ENCODE data around the gene IFT25. TPM values are rescaled to one million over a fixed set of nuclear protein-coding genes. Genes with fewer than 3 reads are reported as not detected.
A peak's percentile ranks its signal among the peaks of the same experiment; 100 is the strongest.
"Not testable (repeated sequence)": the region's sequence is repeated elsewhere in the genome, so short reads cannot be mapped to it uniquely, and the experiment has no call there.

IFT25 gene
- polyA plus RNA-seq (92.4 and 106 TPM in 2 replicates), polyA minus RNA-seq (37.5 and 40.7 TPM in 2 replicates)

DNA sequence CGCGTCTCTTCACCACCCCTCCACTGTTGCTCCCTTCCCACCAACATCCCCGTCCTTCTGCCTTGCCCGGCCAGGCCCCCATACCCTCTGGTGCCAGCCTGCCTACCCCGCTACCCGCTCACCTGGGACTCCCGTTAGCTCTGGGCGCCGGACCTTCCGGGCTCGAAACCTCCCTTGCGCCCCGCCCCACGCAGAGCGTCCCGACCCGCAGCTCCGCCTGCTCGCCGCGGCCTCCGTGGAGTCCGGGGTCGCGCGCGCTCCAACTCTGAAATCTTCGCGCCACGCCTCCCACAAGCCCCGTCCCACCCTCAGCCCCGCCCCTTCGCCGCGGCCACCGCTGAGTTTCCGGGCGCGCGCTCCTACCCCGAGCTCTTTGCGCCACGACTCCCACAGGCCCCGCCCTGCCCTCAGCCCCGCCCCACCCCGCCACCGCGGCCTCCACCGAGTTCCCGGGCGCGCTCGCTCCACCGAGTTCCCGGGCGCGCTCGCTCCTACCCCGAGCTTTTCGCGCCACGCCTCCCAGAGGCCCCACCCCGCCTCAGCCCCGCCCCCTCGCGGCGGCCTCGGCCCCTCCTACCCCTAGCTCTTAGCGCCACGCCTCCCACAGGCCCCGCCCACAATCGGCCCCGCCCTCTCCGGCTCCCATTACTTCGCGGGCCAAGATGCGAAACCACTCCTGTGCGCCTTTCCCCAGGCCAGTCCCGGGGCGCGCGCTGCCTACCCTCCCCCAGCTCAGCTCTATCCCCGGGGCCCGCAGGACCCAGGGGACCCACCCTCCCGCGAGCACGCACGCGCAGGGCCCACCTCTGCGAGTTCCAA is at the start of gene IFT25:
Gene IFT25, minus strand, starts transcription at position 267 of the 819 bp plus-strand sequence. CDS start 5,617 bp downstream, outside the sequence.
- TF ChIP-seq MXI1 (conservative IDR thresholded peaks at IDR 0.05; ENCODE audit: poor library complexity, severe bottlenecking): peak; percentile 78
- TF ChIP-seq EP300 (conservative IDR thresholded peaks at IDR 0.05; ENCODE audit: poor library complexity, severe bottlenecking): no peak
- peak; percentile 44 for TF ChIP-seq POLR2AphosphoS5 (IDR thresholded peaks at IDR 0.05)
- TF ChIP-seq RAD21 (conservative IDR thresholded peaks at IDR 0.05): peak; percentile 26
- no peak for TF ChIP-seq CTCF (IDR thresholded peaks at IDR 0.05; ENCODE audit: poor library complexity, severe bottlenecking)
- no peak for TF ChIP-seq SMC3 (conservative IDR thresholded peaks at IDR 0.05; ENCODE audit: poor library complexity)
- Histone ChIP-seq H3K27ac (ENCODE audit: low read length) (peak within 1 kb of the TSS; percentile 14), H3K4me3 (ENCODE audit: low read length) (peak within 1 kb of the TSS; percentile 93), H3K36me3 (ENCODE audit: insufficient read depth, low read length) (no peaks in the 10 kb centered on the region), H4K20me1 (ENCODE audit: insufficient read depth) (no peaks in the 10 kb centered on the region), H3K4me2 (ENCODE audit: low read length) (peak within 1 kb of the TSS; percentile 34), H3K9me2 (ENCODE audit: insufficient read depth, low read length) (no peaks in the 10 kb centered on the region), H2AFZ (ENCODE audit: low read depth, low read length) (peak within 1 kb of the TSS; percentile 84), H3K9ac (ENCODE audit: low read length) (peak within 1 kb of the TSS; percentile 73), H3K27me3 (ENCODE audit: insufficient read depth, low read depth, low read length) (no peaks in the 10 kb centered on the region), H3K9me3 (ENCODE audit: low read length) (no peaks in the 10 kb centered on the region), H3F3A (ENCODE audit: insufficient read depth, low read length, poor library complexity, severe bottlenecking) (no peaks in the 10 kb centered on the region), H3K79me2 (replicated peaks; ENCODE audit: insufficient read depth, low read length) (peaks cover 27% of the 10 kb centered on the region)

DNA sequence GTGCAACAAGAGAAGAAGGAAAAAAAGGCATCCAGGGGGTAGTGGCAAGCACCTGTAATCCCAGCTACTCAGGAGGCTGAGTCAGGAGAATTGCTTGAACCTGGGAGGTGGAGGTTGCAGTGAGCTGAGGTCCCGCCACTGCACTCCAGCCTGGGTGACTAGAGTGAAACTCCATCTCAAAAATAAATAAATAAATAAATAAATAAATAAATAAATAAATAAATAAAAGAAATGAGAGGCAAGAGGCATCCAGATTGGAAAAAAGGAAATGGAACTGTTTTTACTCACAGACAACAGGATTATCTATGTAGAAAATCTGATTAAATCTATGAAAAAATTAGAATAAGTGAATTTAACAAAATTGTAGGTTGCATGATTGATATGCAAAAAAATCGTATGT is 49.0 kb upstream of the IFT25 start:
- not testable (repeated sequence) for H3F3A ChIP-seq (ENCODE audit: insufficient read depth, low read length, poor library complexity, severe bottlenecking); H3K36me3 ChIP-seq (ENCODE audit: insufficient read depth, low read length); H3K79me2 ChIP-seq (replicated peaks; ENCODE audit: insufficient read depth, low read length); H3K4me3 ChIP-seq (ENCODE audit: low read length); H2AFZ ChIP-seq (ENCODE audit: low read depth, low read length); H3K27ac ChIP-seq (ENCODE audit: low read length); H3K4me2 ChIP-seq (ENCODE audit: low read length); H3K9me2 ChIP-seq (ENCODE audit: insufficient read depth, low read length); H3K9ac ChIP-seq (ENCODE audit: low read length); H3K27me3 ChIP-seq (ENCODE audit: insufficient read depth, low read depth, low read length); H3K9me3 ChIP-seq (ENCODE audit: low read length); H4K20me1 ChIP-seq (ENCODE audit: insufficient read depth)

- Histone ChIP-seq H3K36me3 (ENCODE audit: insufficient read depth, low read length) (no peaks in the 10 kb centered on the region), H3K4me2 (ENCODE audit: low read length) (no peak overlapping the region), H3K9me3 (ENCODE audit: low read length) (no peaks in the 10 kb centered on the region), H3K4me3 (ENCODE audit: low read length) (no peak overlapping the region), H3K27ac (ENCODE audit: low read length) (no peak overlapping the region), H2AFZ (ENCODE audit: low read depth, low read length) (no peak overlapping the region), H3K27me3 (ENCODE audit: insufficient read depth, low read depth, low read length) (no peaks in the 10 kb centered on the region), H3K9ac (ENCODE audit: low read length) (no peak overlapping the region), H3K79me2 (replicated peaks; ENCODE audit: insufficient read depth, low read length) (no peaks in the 10 kb centered on the region), H3F3A (ENCODE audit: insufficient read depth, low read length, poor library complexity, severe bottlenecking) (no peaks in the 10 kb centered on the region), H4K20me1 (ENCODE audit: insufficient read depth) (no peaks in the 10 kb centered on the region), H3K9me2 (ENCODE audit: insufficient read depth, low read length) (no peaks in the 10 kb centered on the region)
- TF ChIP-seq POLR2AphosphoS5 (IDR thresholded peaks at IDR 0.05): no peak
- no peak for TF ChIP-seq CTCF (IDR thresholded peaks at IDR 0.05; ENCODE audit: poor library complexity, severe bottlenecking)
These were observed 46.8 kb upstream of the IFT25 start for GRCh38 chr1:53992085-53992874.

Data from neural cell (in vitro differentiated cells).